ENCODE measurements around the gene GFRA4.

DNA sequence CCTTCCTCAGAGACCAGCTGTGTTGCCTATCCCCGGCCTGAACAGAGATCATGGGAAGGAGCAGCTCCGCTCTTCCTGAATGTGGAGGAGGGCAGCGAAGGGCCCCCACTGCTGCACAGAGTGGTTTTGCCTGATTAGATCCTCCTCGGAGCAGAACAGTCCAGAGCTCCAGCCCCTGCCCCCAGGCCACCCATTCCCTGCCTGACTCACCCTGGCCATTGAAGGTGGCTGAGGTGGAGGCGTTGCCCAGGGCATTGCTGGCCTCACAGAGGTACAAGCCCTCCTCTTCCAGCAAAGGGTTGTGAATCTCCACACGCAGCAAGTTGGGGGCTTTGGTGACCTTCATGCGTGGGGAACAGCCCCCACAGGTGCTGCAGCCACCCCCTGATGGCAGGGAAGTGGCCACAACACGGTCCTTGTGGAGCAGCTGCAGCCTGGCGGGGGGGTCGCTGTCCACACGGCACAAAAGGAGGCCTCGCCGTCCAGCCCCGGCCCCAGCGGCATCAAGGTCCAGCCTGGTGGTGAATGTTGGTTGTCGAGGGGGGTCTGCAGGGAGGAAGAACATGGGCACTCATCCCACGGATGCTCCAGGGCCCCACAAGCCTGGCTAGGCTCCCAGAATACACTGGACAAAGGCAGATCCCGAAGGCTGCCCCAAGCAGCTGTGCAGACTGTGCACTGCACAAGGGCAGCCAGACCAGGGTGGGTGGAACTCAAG lies 34.5 kb upstream of the GFRA4 start:
- TF ChIP-seq CTCF (conservative IDR thresholded peaks at IDR 0.05) (no peak), ZFX (IDR thresholded peaks at IDR 0.05) (no peak)

Measured in C4-2B (cell line).